Posterior cingulate gyrus (tissue), 11 donors: ENCODE data around the gene TDRD6.
A peak's percentile ranks its signal among the peaks of the same experiment; 100 is the strongest.

ENCODE experiments used
- DNase-seq, 10 donors: peaks; one replicate each; pipeline versions ENCODE4 v3.0.0 to v3.0.0-alpha.2; 2020 to 2021; ENCODE audit warnings: mixed read lengths in 3 of 10
- intact Hi-C: fragments of 100-400 bp; cut with DNase I; formaldehyde crosslinking; loops from one replicate; pipeline ENCODE4 v1.15.1; 2023

TDRD6 gene

GRCh38 chr6:46676604-46677313 is 10.9 kb upstream of the TDRD6 start:
- DNase-seq, result no peak
- intact Hi-C loops, result no loop called here

GRCh38 chr6:46677314-46677654 is 10.4 kb upstream of the TDRD6 start:
- DNase-seq, result no peak
- intact Hi-C loops, result no loop called here

- intact Hi-C loops, result no loop called here
- DNase-seq, result no peak
These were observed 2.9 kb upstream of the TDRD6 start for GRCh38 chr6:46684771-46685170.

GRCh38 chr6:46688117-46688965 is 656 bp downstream of the TDRD6 start:
- DNase-seq, result peak in 2 of 10 donors; percentile 56 to 81
- intact Hi-C loops, result no loop called here

- DNase-seq, result peak in 1 of 10 donors; percentile 57
- intact Hi-C loops, result no loop called here
These were observed 1.3 kb downstream of the TDRD6 start for GRCh38 chr6:46688966-46689335.

- no peak for DNase-seq
- intact Hi-C loops, result no loop called here
These were observed 2.0 kb downstream of the TDRD6 start for GRCh38 chr6:46689657-46690056.

- intact Hi-C loops, result no loop called here
- no peak for DNase-seq
These were observed 2.6 kb downstream of the TDRD6 start for GRCh38 chr6:46690141-46690755.

GRCh38 chr6:46690911-46691451 is 3.3 kb downstream of the TDRD6 start:
- DNase-seq, result no peak
- intact Hi-C loops, result no loop called here

- intact Hi-C loops, result loop anchor here (10.0 kb wide), 2 partner anchors 85 to 145 kb away; no protein-coding TSS in a partner anchor
- DNase-seq, result no peak
These were observed 12.3 kb downstream of the TDRD6 start for GRCh38 chr6:46699970-46700369.

GRCh38 chr6:46704562-46704961 is 16.9 kb downstream of the TDRD6 start:
- peak in 1 of 10 donors; percentile 10 for DNase-seq

GRCh38 chr6:46706464-46706863 is 18.8 kb downstream of the TDRD6 start:
- intact Hi-C loops, result loop anchor here (10.0 kb wide), 2 partner anchors 78 to 138 kb away; no protein-coding TSS in a partner anchor

More at GRCh38 chr6:46704562-46704961, 16.9 kb downstream of the TDRD6 start:
- intact Hi-C loops, result loop anchor here (10.0 kb wide), 2 partner anchors 80 to 140 kb away; no protein-coding TSS in a partner anchor

GRCh38 chr6:46711491-46711890 is 23.8 kb downstream of the TDRD6 start:
- no peak for DNase-seq
- intact Hi-C loops, result no loop called here

More at GRCh38 chr6:46706464-46706863, 18.8 kb downstream of the TDRD6 start:
- no peak for DNase-seq

- no peak for DNase-seq
- intact Hi-C loops, result no loop called here
These were observed 27.5 kb downstream of the TDRD6 start for GRCh38 chr6:46715141-46715540.

GRCh38 chr6:46719099-46719498 is 31.4 kb downstream of the TDRD6 start:
- intact Hi-C loops, result no loop called here

GRCh38 chr6:46720401-46720800 is 32.7 kb downstream of the TDRD6 start:
- no peak for DNase-seq
- intact Hi-C loops, result no loop called here

More at GRCh38 chr6:46719099-46719498, 31.4 kb downstream of the TDRD6 start:
- DNase-seq, result no peak

- no peak for DNase-seq
- intact Hi-C loops, result no loop called here
These were observed 42.2 kb downstream of the TDRD6 start for GRCh38 chr6:46729787-46730326.

GRCh38 chr6:46730921-46731461 is 43.3 kb downstream of the TDRD6 start:
- intact Hi-C loops, result no loop called here

GRCh38 chr6:46733341-46733801 is 45.7 kb downstream of the TDRD6 start:
- intact Hi-C loops, result no loop called here
- DNase-seq, result peak in 6 of 10 donors; percentile 3 to 84 (median 40)

More at GRCh38 chr6:46730921-46731461, 43.3 kb downstream of the TDRD6 start:
- DNase-seq, result no peak

- intact Hi-C loops, result no loop called here
- peak in 8 of 10 donors; percentile 20 to 90 (median 34) for DNase-seq
These were observed 47.4 kb downstream of the TDRD6 start, which contains the start of gene PLA2G7 for GRCh38 chr6:46734867-46735719. PLA2G7 (minus strand) TSS chr6:46735375; CDS start chr6:46722891, 12,484 bp downstream.
